Stimulated activated CD4-positive, alpha-beta T cell treated with anti-CD3 and anti-CD28 coated beads, Interleukin-12 subunit alpha, Interleukin-12 subunit beta, amount 100 ng/mL, for 4 hours (primary cell): ENCODE results near the gene DUS1L.

Source experiments
- DNase-seq: peaks from one replicate; pipeline ENCODE4 v3.0.0-alpha.2; 2020

DUS1L gene

GRCh38 chr17:82065638-82066303 is at the start of gene DUS1L:
TSS of gene DUS1L (minus strand) at chr17:82065804. CDS start at chr17:82065059, 745 bp downstream.
- DNase-seq, result peak; percentile 73

- no peak for DNase-seq
Measured at GRCh38 chr17:82114872-82115271, 49.3 kb upstream of the DUS1L start.

GRCh38 chr17:82114447-82114846 is 48.8 kb upstream of the DUS1L start:
- DNase-seq, result no peak

GRCh38 chr17:82113941-82114340 is 48.3 kb upstream of the DUS1L start:
- DNase-seq, result no peak

- DNase-seq, result no peak
Measured at GRCh38 chr17:82113422-82113821, 47.8 kb upstream of the DUS1L start.

GRCh38 chr17:82112914-82113311 is 47.3 kb upstream of the DUS1L start:
- DNase-seq, result no peak

GRCh38 chr17:82112181-82112913 is 46.7 kb upstream of the DUS1L start:
- DNase-seq, result no peak

GRCh38 chr17:82110298-82110697 is 44.7 kb upstream of the DUS1L start:
- no peak for DNase-seq

GRCh38 chr17:82108961-82109475 is 43.4 kb upstream of the DUS1L start:
- DNase-seq, result no peak

- no peak for DNase-seq
Measured at GRCh38 chr17:82108496-82108945, 42.9 kb upstream of the DUS1L start.

GRCh38 chr17:82108038-82108437 is 42.4 kb upstream of the DUS1L start:
- no peak for DNase-seq

GRCh38 chr17:82107341-82107860 is 41.8 kb upstream of the DUS1L start:
- no peak for DNase-seq

GRCh38 chr17:82106688-82107305 is 41.2 kb upstream of the DUS1L start:
- no peak for DNase-seq

- peak; percentile 58 for DNase-seq
Measured at GRCh38 chr17:82105882-82106687, 40.5 kb upstream of the DUS1L start.

- DNase-seq, result no peak
Measured at GRCh38 chr17:82105417-82105881, 39.8 kb upstream of the DUS1L start.

- no peak for DNase-seq
Measured at GRCh38 chr17:82104797-82105416, 39.3 kb upstream of the DUS1L start.

GRCh38 chr17:82103553-82104451 is 38.2 kb upstream of the DUS1L start:
- no peak for DNase-seq

- DNase-seq, result no peak
Measured at GRCh38 chr17:82101767-82102679, 36.4 kb upstream of the DUS1L start.

GRCh38 chr17:82101301-82101715 is 35.7 kb upstream of the DUS1L start:
- DNase-seq, result no peak
